CD8-positive, alpha-beta memory T cell (primary cell): ENCODE results near the gene SLC25A51. TPM values are rescaled to one million over a fixed set of nuclear protein-coding genes. Genes with fewer than 3 reads are reported as not detected.
"Not testable (repeated sequence)": the region's sequence is repeated elsewhere in the genome, so short reads cannot be mapped to it uniquely, and the experiment has no call there.

Source experiments
- CTCF ChIA-PET: fragments of 350-600 bp; sonication (Branson Sonifier 250); formaldehyde crosslinking; loops from one replicate; lab custom pipeline; 2021; ENCODE audit warnings: antibody characterized with exemption; lab: Charles Lee
- POLR2A ChIA-PET: fragments of 350-600 bp; sonication (Branson Sonifier 250); formaldehyde crosslinking; loops from one replicate; lab custom pipeline; 2021; ENCODE audit warnings: antibody characterized with exemption; lab: Charles Lee
- DNase-seq, 5 donors: peaks; one replicate each; pipeline versions ENCODE4 v3.0.0 to v3.0.0-alpha.2; 2020 to 2022; ENCODE audit warnings: mixed read lengths in 1 of 5
- H3K27ac ChIP-seq: one replicate; pipeline ENCODE4 v1.7.0; 2013; ENCODE audit warnings: low read depth, mild to moderate bottlenecking, low read length, moderate library complexity
- H3K27me3 ChIP-seq: 2 replicates; pipeline ENCODE4 v1.7.0; 2013; ENCODE audit warnings: low read length, mild to moderate bottlenecking; ENCODE audit not compliant: insufficient read depth, poor library complexity, severe bottlenecking
- H3K36me3 ChIP-seq: 2 replicates; pipeline ENCODE4 v1.7.0; 2013; ENCODE audit warnings: mild to moderate bottlenecking, low read length, moderate library complexity; ENCODE audit not compliant: insufficient read depth
- H3K4me1 ChIP-seq: 2 replicates; pipeline ENCODE4 v1.7.0; 2013; ENCODE audit warnings: mild to moderate bottlenecking, low read length, moderate library complexity; ENCODE audit not compliant: insufficient read depth
- H3K4me3 ChIP-seq: 2 replicates; pipeline ENCODE4 v1.7.0; 2013; ENCODE audit warnings: mild to moderate bottlenecking, low read length
- H3K9me3 ChIP-seq: 2 replicates; pipeline ENCODE4 v1.7.0; 2013; ENCODE audit warnings: mild to moderate bottlenecking, low read length
- H3K27ac Mint-ChIP-seq, 8 donors: one replicate each; pipeline ENCODE4 v1.8.0; 2020 to 2021; ENCODE audit warnings: mixed read lengths in 8 of 8, mild to moderate bottlenecking in 6 of 8, inconsistent platforms in 3 of 8, moderate library complexity in 3 of 8
- H3K27me3 Mint-ChIP-seq, 2 donors: one replicate each; pipeline ENCODE4 v1.8.0; 2020 to 2021; ENCODE audit warnings: mixed read lengths in 2 of 2, mild to moderate bottlenecking in 1 of 2, moderate library complexity in 1 of 2
- H3K36me3 Mint-ChIP-seq, 3 donors: one replicate each; pipeline ENCODE4 v1.8.0; 2020 to 2021; ENCODE audit warnings: mixed read lengths in 3 of 3, inconsistent platforms in 1 of 3, mild to moderate bottlenecking in 1 of 3
- H3K4me1 Mint-ChIP-seq, 3 donors: one replicate each; pipeline ENCODE4 v1.8.0; 2020 to 2021; ENCODE audit warnings: mixed read lengths in 3 of 3, inconsistent platforms in 1 of 3, mild to moderate bottlenecking in 1 of 3
- H3K4me3 Mint-ChIP-seq, 7 donors: one replicate each; pipeline ENCODE4 v1.8.0; 2020 to 2021; ENCODE audit warnings: mixed read lengths in 7 of 7, mild to moderate bottlenecking in 6 of 7, moderate library complexity in 4 of 7, inconsistent platforms in 2 of 7
- H3K9me3 Mint-ChIP-seq, 5 donors: one replicate each; pipeline ENCODE4 v1.8.0; 2020 to 2022; ENCODE audit warnings: mixed read lengths in 5 of 5, mild to moderate bottlenecking in 3 of 5, moderate library complexity in 2 of 5, inconsistent platforms in 1 of 5
- polyA plus RNA-seq: library from polyadenylated mRNA; unstranded; fragments of 300-500 nt; fragmentation: Illumina TruSeq; gene quantifications from one replicate; pipeline ENCODE4 v1.2.3, GENCODE V29; 2021
- total RNA-seq, 2 experiments: library from RNA; stranded (reverse); gene quantifications; one replicate each; pipeline ENCODE4 v1.2.3, GENCODE V29; 2021

Gene SLC25A51
- total and polyA plus RNA-seq, 3 experiments from 2014 or later: 12.9 to 39.8 (median 38.5) TPM

DNA sequence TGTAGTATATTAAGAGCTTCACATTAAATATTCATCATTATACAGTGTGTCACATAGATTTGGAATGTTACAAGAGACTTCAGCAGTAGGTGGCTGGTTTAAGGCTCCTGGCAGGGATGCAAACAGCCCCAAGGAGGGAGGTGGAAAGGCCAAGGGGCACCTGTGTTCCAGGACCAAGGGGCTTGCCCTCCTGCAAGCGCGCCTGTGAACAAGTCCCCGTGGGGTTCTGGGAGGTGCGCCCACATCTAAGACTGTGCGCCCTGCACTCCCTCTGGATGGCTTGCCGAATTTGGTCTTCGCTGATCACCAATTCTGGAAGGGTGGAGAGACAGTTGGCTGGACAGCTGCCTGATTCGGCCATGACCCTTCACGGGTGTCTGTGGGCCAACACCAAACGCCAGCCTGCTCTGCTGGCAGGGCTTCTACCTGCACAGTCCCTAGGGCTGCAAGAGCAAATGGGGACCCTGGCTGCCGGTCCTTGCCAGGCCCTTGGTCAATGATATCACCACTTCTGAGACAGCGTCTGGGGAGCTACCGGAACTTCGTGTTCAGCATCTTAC is 12.1 kb upstream of the SLC25A51 start:
- Histone ChIP-seq H3K9me3 (no peaks in the 10 kb centered on the region), H3K27me3 (no peaks in the 10 kb centered on the region), H3K4me3 (no peak overlapping the region), H3K4me1 (no peaks in the 10 kb centered on the region), H3K27ac (no peak overlapping the region), H3K36me3 (no peaks in the 10 kb centered on the region)
- H3K9me3 Mint-ChIP-seq: no peaks in the 10 kb centered on the region
- ChIA-PET CTCF (interaction anchor here (3.0 kb wide), 1 partner anchor 244 kb away, joined by 28 read pairs; no protein-coding TSS in a partner anchor), POLR2A (no interaction called here)
- no peak overlapping the region for H3K27ac Mint-ChIP-seq
- H3K36me3 Mint-ChIP-seq: no peaks in the 10 kb centered on the region
- peaks cover 3 to 4% of the 10 kb centered on the region in 2 donors for H3K27me3 Mint-ChIP-seq
- peaks cover 0 to 3% (median 0%) of the 10 kb centered on the region in 3 donors for H3K4me1 Mint-ChIP-seq
- H3K4me3 Mint-ChIP-seq: no peak overlapping the region
- DNase-seq: peak in 1 of 5 donors; percentile 36

DNA sequence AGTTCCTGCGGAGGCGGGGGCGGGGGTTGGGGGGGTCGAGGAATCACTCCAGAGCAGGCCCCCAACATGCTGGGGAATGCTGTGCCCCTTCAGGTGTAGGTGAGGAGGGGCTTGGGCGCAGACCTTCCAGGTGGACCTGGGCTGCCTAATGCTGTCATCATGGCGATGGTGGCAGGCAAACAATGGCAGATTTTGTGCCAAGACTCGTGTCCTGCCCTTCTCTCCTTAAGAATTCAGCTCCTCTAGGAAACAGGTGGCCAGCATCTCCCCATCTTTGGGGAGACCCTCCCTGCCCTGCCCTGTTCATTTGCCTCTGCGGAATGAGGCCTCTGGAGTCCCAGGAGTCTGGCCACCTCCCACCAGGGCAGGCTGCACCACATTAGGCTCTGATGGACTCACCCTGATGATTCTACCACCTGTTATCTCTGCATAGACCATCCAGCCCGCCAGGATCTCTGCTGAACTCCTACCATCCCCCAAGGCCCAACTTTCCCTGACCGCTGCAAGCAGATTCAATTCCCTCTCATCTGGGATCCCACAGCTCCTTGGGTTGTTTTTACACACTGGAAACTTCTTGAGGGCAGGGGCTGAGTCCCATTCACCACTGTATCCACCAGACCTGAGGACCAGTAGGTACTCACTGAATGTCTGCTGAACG is 10.9 kb upstream of the SLC25A51 start:
- Mint-ChIP-seq H3K9me3 (no peaks in the 10 kb centered on the region), H3K4me3 (no peak overlapping the region), H3K36me3 (no peaks in the 10 kb centered on the region), H3K27me3 (peaks cover 3 to 4% of the 10 kb centered on the region in 2 donors), H3K27ac (no peak overlapping the region), H3K4me1 (peaks cover 0 to 3% (median 0%) of the 10 kb centered on the region in 3 donors)
- H3K4me1 ChIP-seq: no peaks in the 10 kb centered on the region
- H3K4me3 ChIP-seq: no peak overlapping the region
- H3K36me3 ChIP-seq: no peaks in the 10 kb centered on the region
- no peak overlapping the region for H3K27ac ChIP-seq
- H3K27me3 ChIP-seq: no peaks in the 10 kb centered on the region
- POLR2A ChIA-PET: no interaction called here
- DNase-seq: peak in 1 of 5 donors; percentile 21
- CTCF ChIA-PET: interaction anchor here (1.1 to 3.0 kb wide), 9 partner anchors 8 to 520 kb away, joined by 3 to 28 read pairs (median 5); no protein-coding TSS in a partner anchor
- H3K9me3 ChIP-seq: no peaks in the 10 kb centered on the region

GRCh38 chr9:37914154-37914551 is 10.2 kb upstream of the SLC25A51 start:
- Mint-ChIP-seq H3K9me3 (no peaks in the 10 kb centered on the region), H3K27me3 (peaks cover 2 to 4% of the 10 kb centered on the region in 2 donors), H3K36me3 (no peaks in the 10 kb centered on the region), H3K27ac (no peak overlapping the region), H3K4me1 (peaks cover 0 to 3% (median 0%) of the 10 kb centered on the region in 3 donors), H3K4me3 (no peak overlapping the region)
- DNase-seq: no peak
- POLR2A ChIA-PET: interaction anchor here (1.0 kb wide), 1 partner anchor 11 kb away, joined by 3 read pairs; no protein-coding TSS in a partner anchor
- no peaks in the 10 kb centered on the region for H3K4me1 ChIP-seq
- no peaks in the 10 kb centered on the region for H3K9me3 ChIP-seq
- CTCF ChIA-PET: interaction anchor here (0.7 to 3.0 kb wide), 21 partner anchors 8 to 521 kb away, joined by 3 to 28 read pairs (median 4); no protein-coding TSS in a partner anchor
- H3K27ac ChIP-seq: no peak overlapping the region
- H3K36me3 ChIP-seq: no peaks in the 10 kb centered on the region
- no peak overlapping the region for H3K4me3 ChIP-seq
- H3K27me3 ChIP-seq: no peaks in the 10 kb centered on the region

DNA sequence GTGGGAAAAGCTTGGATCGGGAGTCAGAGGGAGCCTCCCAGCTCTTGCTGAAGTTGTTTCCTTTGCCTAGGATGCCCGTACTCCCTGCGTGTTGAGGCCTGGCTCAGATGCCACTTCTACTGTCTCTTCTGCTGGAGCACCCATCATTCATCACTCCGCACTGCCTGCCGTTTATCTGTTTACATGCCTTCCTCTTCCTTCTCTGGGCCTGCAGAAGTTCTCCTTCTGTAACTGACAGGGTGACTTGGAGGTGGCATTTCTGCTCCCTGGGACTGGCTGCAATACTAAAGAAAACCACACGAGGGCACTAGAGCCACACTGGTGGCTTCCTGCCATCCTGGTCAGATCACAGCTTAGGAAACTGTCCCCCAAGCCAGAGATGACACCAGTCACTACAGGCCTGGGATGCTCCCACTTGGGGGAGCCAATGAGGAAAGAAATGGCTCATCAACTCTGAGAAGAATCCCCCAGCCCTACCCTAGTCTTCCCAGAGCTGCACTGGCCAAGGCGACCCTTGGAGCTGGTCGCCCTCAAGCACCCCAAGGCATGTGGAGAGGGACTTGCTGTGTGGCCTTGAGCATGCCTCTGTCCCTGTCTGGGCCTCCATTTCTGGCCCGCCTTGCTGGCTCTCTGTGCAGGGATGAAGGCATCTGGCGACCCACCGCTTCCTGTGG is 9.7 kb upstream of the SLC25A51 start:
- Histone ChIP-seq H3K9me3 (no peaks in the 10 kb centered on the region), H3K27me3 (no peaks in the 10 kb centered on the region), H3K4me3 (no peak overlapping the region), H3K4me1 (no peaks in the 10 kb centered on the region), H3K36me3 (no peaks in the 10 kb centered on the region), H3K27ac (no peak overlapping the region)
- ChIA-PET POLR2A (interaction anchor here (1.0 kb wide), 1 partner anchor 10 kb away, joined by 3 read pairs; no protein-coding TSS in a partner anchor), CTCF (interaction anchor here (0.7 to 3.0 kb wide), 20 partner anchors 9 to 521 kb away, joined by 3 to 28 read pairs (median 4); no protein-coding TSS in a partner anchor)
- no peaks in the 10 kb centered on the region for H3K36me3 Mint-ChIP-seq
- peak; percentile 57 to 83 (median 65) for DNase-seq
- H3K27ac Mint-ChIP-seq: no peak overlapping the region
- H3K4me3 Mint-ChIP-seq: no peak overlapping the region
- H3K27me3 Mint-ChIP-seq: peaks cover 2 to 4% of the 10 kb centered on the region in 2 donors
- no peaks in the 10 kb centered on the region for H3K9me3 Mint-ChIP-seq
- peaks cover 0 to 3% (median 0%) of the 10 kb centered on the region in 3 donors for H3K4me1 Mint-ChIP-seq

DNA sequence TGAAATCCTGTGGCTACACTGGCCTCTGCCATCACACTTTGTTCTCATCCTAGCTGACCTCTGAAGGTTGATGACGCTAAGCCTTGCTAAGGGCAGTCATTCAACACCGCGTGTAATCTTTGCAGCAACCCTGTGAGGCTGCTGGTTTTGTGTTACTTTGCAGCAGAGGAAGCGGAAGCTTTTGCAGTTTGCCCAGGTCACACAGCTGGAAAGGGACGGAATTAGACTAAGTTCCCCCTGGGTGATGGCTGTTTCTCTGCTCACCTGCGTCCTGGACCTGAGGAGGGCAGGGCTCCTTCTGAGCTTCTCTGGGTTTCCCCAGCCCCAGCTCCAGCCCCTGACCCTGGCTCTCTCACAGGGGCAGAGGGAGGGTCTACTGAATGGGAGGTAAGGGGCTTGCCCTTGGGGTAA is 7.3 kb upstream of the SLC25A51 start:
- Mint-ChIP-seq H3K27me3 (peaks cover 2 to 4% of the 10 kb centered on the region in 2 donors), H3K4me1 (peaks cover 0 to 3% (median 0%) of the 10 kb centered on the region in 3 donors), H3K4me3 (no peak overlapping the region), H3K9me3 (no peaks in the 10 kb centered on the region), H3K27ac (no peak overlapping the region), H3K36me3 (no peaks in the 10 kb centered on the region)
- peak in 1 of 5 donors; percentile 21 for DNase-seq
- Histone ChIP-seq H3K27ac (no peak overlapping the region), H3K36me3 (no peaks in the 10 kb centered on the region), H3K27me3 (no peaks in the 10 kb centered on the region), H3K9me3 (no peaks in the 10 kb centered on the region), H3K4me1 (no peaks in the 10 kb centered on the region), H3K4me3 (no peak overlapping the region)
- ChIA-PET POLR2A (no interaction called here), CTCF (interaction anchor here (1.5 to 1.7 kb wide), 2 partner anchors 8 to 177 kb away, joined by 6 to 9 read pairs; partner anchors contain the start of gene SLC25A51)

DNA sequence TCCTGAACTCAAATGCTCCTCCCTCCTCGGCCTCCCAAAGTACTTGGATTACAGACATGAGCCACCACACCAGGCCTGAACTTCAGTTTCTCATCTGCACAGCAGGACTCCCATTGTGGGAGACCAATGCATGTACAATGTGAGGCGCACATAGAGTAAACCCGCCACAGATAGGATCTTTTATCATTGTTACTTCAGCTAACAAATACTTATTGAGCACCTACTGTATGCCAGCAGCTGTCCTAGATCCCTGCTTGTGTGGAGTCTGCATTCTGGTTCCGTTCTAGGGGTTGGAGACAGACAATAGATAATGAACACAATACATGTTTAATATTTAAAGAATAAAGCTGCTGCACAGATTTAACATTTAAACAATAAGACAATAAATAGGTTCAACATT is 6.3 kb upstream of the SLC25A51 start:
- Histone ChIP-seq H3K27me3 (no peaks in the 10 kb centered on the region), H3K9me3 (no peaks in the 10 kb centered on the region), H3K4me3 (no peak overlapping the region), H3K4me1 (peaks cover 2% of the 10 kb centered on the region), H3K27ac (no peak overlapping the region), H3K36me3 (no peaks in the 10 kb centered on the region)
- Mint-ChIP-seq H3K4me3 (no peak overlapping the region), H3K27me3 (peaks cover 0 to 4% of the 10 kb centered on the region in 2 donors), H3K9me3 (no peaks in the 10 kb centered on the region), H3K27ac (no peak overlapping the region), H3K4me1 (peaks cover 1 to 10% (median 2%) of the 10 kb centered on the region in 3 donors), H3K36me3 (no peaks in the 10 kb centered on the region)
- peak in 1 of 5 donors; percentile 8 for DNase-seq
- CTCF ChIA-PET: no interaction called here
- POLR2A ChIA-PET: no interaction called here

GRCh38 chr9:37909836-37910235 is 5.9 kb upstream of the SLC25A51 start:
- H3K4me3 Mint-ChIP-seq, H3K36me3 Mint-ChIP-seq, H3K9me3 ChIP-seq, H3K36me3 ChIP-seq, POLR2A ChIA-PET, H3K27ac ChIP-seq, H3K27ac Mint-ChIP-seq, H3K4me3 ChIP-seq, H3K27me3 ChIP-seq, CTCF ChIA-PET, H3K27me3 Mint-ChIP-seq, H3K9me3 Mint-ChIP-seq, DNase-seq, H3K4me1 ChIP-seq: not testable (repeated sequence)
- H3K4me1 Mint-ChIP-seq: peaks cover 2 to 14% (median 7%) of the 10 kb centered on the region in 3 donors
